ENCODE data around the gene RALGAPA2. TPM values are rescaled to one million over a fixed set of nuclear protein-coding genes. Genes with fewer than 3 reads are reported as not detected.

The RALGAPA2 gene
- total RNA-seq, 1 donor from 2014 or later: 15.2 TPM

DNA sequence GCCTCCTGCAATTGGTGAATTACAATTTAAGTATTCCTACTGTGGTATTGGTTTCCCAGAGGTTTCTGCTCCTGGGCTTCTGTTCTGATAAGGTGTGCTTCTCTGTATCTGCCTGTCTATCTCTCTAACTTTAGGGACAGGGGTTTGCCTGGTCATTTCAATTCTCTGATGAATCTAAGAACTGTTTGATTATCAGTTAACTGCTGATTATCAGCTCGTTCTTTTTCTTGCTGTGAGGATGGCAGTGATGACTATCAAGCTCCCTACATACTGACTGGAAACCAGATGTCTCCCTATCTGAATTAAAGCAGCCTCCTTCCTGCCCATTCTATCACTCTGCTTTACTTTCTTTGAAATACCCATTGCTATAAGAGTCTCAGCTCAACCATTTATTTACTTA is 224.1 kb downstream of the RALGAPA2 start:
- Mint-ChIP-seq H3K9me3 (ENCODE audit: unreplicated experiment) (peaks cover 10% of the 10 kb centered on the region), H3K36me3 (ENCODE audit: unreplicated experiment) (peaks cover 21% of the 10 kb centered on the region), H3K27ac (ENCODE audit: unreplicated experiment) (no peak overlapping the region), H3K4me1 (ENCODE audit: unreplicated experiment) (peaks cover 17% of the 10 kb centered on the region), H3K27me3 (ENCODE audit: unreplicated experiment) (no peaks in the 10 kb centered on the region), H3K4me3 (ENCODE audit: unreplicated experiment) (no peak overlapping the region)
- TF ChIP-seq, protein P1, sequence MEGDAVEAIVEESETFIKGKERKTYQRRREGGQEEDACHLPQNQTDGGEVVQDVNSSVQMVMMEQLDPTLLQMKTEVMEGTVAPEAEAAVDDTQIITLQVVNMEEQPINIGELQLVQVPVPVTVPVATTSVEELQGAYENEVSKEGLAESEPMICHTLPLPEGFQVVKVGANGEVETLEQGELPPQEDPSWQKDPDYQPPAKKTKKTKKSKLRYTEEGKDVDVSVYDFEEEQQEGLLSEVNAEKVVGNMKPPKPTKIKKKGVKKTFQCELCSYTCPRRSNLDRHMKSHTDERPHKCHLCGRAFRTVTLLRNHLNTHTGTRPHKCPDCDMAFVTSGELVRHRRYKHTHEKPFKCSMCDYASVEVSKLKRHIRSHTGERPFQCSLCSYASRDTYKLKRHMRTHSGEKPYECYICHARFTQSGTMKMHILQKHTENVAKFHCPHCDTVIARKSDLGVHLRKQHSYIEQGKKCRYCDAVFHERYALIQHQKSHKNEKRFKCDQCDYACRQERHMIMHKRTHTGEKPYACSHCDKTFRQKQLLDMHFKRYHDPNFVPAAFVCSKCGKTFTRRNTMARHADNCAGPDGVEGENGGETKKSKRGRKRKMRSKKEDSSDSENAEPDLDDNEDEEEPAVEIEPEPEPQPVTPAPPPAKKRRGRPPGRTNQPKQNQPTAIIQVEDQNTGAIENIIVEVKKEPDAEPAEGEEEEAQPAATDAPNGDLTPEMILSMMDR (IDR thresholded peaks at IDR 0.05): no peak
- no peak for DNase-seq (ENCODE audit: extremely low spot score, unreplicated experiment)

- H3K36me3 Mint-ChIP-seq (ENCODE audit: unreplicated experiment): peaks cover 21% of the 10 kb centered on the region
- peaks cover 10% of the 10 kb centered on the region for H3K9me3 Mint-ChIP-seq (ENCODE audit: unreplicated experiment)
- H3K27ac Mint-ChIP-seq (ENCODE audit: unreplicated experiment): no peak overlapping the region
- peaks cover 12% of the 10 kb centered on the region for H3K4me1 Mint-ChIP-seq (ENCODE audit: unreplicated experiment)
- TF ChIP-seq, protein P1 (IDR thresholded peaks at IDR 0.05): no peak
- no peaks in the 10 kb centered on the region for H3K27me3 Mint-ChIP-seq (ENCODE audit: unreplicated experiment)
- no peak overlapping the region for H3K4me3 Mint-ChIP-seq (ENCODE audit: unreplicated experiment)
- DNase-seq (ENCODE audit: extremely low spot score, unreplicated experiment): no peak
Measured at GRCh38 chr20:20487811-20488210, 224.6 kb downstream of the RALGAPA2 start.

- H3K36me3 Mint-ChIP-seq (ENCODE audit: unreplicated experiment): peaks cover 12% of the 10 kb centered on the region
- H3K4me3 Mint-ChIP-seq (ENCODE audit: unreplicated experiment): no peak overlapping the region
- H3K27ac Mint-ChIP-seq (ENCODE audit: unreplicated experiment): no peak overlapping the region
- DNase-seq (ENCODE audit: extremely low spot score, unreplicated experiment): no peak
- peaks cover 7% of the 10 kb centered on the region for H3K4me1 Mint-ChIP-seq (ENCODE audit: unreplicated experiment)
- H3K9me3 Mint-ChIP-seq (ENCODE audit: unreplicated experiment): peaks cover 10% of the 10 kb centered on the region
- no peaks in the 10 kb centered on the region for H3K27me3 Mint-ChIP-seq (ENCODE audit: unreplicated experiment)
- TF ChIP-seq, protein P1 (IDR thresholded peaks at IDR 0.05): no peak
Measured at GRCh38 chr20:20483328-20483727, 229.1 kb downstream of the RALGAPA2 start.

DNA sequence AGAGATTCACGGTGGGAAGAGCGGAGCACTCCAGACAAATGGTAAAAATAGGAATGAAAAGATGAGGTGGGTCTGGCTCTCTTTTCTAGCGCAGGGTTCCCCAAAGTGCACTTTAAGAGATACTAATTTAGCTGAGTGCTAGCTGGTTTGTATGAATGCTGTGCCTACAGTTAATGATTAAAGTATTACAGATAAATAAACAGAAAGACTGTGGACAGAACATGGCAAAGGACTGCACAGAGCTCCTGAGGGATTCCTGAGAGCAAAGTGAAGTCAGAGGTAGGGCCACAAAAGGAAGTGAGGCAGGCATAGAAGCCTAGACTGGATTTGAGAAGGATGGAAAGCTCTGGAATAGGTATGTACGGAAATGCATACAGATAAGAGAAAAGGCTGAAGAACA is 230.0 kb downstream of the RALGAPA2 start:
- TF ChIP-seq, protein P1 (IDR thresholded peaks at IDR 0.05): no peak
- peaks cover 10% of the 10 kb centered on the region for H3K9me3 Mint-ChIP-seq (ENCODE audit: unreplicated experiment)
- no peak for DNase-seq (ENCODE audit: extremely low spot score, unreplicated experiment)
- H3K4me3 Mint-ChIP-seq (ENCODE audit: unreplicated experiment): no peak overlapping the region
- H3K27me3 Mint-ChIP-seq (ENCODE audit: unreplicated experiment): no peaks in the 10 kb centered on the region
- peaks cover 12% of the 10 kb centered on the region for H3K36me3 Mint-ChIP-seq (ENCODE audit: unreplicated experiment)
- peaks cover 7% of the 10 kb centered on the region for H3K4me1 Mint-ChIP-seq (ENCODE audit: unreplicated experiment)
- H3K27ac Mint-ChIP-seq (ENCODE audit: unreplicated experiment): no peak overlapping the region

DNA sequence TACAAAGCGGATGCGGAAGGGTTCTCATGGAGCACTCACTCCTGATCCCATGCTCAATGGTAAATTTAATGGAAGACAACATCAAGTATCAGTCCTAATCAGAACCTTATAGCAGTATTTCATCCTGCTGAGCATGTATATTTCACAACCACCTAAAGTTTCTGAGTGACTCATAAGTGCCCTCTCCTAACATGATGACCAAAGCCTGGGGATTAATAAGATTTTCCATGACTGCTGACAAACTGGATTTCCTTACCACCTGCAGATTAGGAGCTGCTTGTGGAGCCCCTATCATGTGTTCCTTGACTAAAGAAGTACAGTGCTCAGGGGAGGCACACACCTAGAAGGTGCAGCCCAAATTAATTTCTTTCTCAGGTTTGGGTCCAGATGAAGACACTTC is 231.8 kb downstream of the RALGAPA2 start:
- H3K36me3 Mint-ChIP-seq (ENCODE audit: unreplicated experiment): peaks cover 4% of the 10 kb centered on the region
- peaks cover 4% of the 10 kb centered on the region for H3K9me3 Mint-ChIP-seq (ENCODE audit: unreplicated experiment)
- H3K27ac Mint-ChIP-seq (ENCODE audit: unreplicated experiment): no peak overlapping the region
- no peak overlapping the region for H3K4me3 Mint-ChIP-seq (ENCODE audit: unreplicated experiment)
- TF ChIP-seq, protein P1 (IDR thresholded peaks at IDR 0.05): no peak
- no peaks in the 10 kb centered on the region for H3K27me3 Mint-ChIP-seq (ENCODE audit: unreplicated experiment)
- DNase-seq (ENCODE audit: extremely low spot score, unreplicated experiment): no peak
- H3K4me1 Mint-ChIP-seq (ENCODE audit: unreplicated experiment): peaks cover 7% of the 10 kb centered on the region

Data from osteocyte (in vitro differentiated cells).